ENCODE data around the gene SMOC2. TPM values are rescaled to one million over a fixed set of nuclear protein-coding genes. Genes with fewer than 3 reads are reported as not detected.

SMOC2 gene
- total RNA-seq, 1 experiment from 2014 or later, result 0.42 TPM

DNA sequence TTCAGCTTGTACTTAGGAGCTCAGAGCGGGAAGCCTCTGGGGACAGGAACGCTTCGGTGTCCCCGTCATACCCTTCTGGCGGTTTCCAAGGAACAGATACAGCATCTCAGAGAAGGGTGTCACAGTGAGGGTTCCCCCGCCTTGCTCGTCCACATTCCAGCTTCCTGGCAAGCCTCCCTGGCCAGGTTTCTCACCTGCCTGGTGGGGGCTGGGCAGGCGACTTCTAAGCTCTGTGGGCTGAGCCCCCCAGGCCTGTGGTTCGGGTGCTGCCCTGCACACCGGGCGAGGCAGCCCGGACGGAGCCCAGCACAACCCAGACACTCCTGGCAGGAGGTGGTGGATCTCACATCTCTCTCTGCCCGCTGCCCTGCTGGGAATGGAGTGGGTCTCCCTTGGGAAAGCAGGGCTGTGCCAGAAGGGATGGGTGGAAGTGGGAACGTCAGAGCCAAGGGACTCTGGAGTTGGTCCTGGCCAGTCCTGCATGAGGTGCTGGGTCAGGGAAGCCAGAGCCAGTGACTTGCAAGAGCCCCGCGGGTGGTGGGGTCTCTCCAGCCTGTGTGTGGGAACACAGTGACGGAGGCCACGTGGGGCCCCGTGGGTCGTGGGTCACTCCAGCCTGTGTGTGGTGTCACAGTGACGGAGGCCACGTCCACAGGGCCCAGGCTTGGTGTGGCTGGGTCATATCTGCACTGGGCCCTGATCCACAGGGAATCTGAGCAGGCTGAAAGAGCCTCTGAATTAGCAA, 47.7 kb upstream of the SMOC2 start:
- intact Hi-C loops (cut with micrococcal nuclease), result no loop called here
- BruUV-seq (replicated peaks), result no TSS peak
- ChIA-PET RAD21 (ENCODE audit: low non-redundant PET in 1 of 2, low total read pairs in 2 of 2, uncharacterized antibody in 2 of 2, unreplicated experiment in 2 of 2) (no interaction called here), POLR2A (no interaction called here), CTCF (no interaction called here)
- Histone ChIP-seq H3K9me2 (ENCODE audit: insufficient read depth) (no peaks in the 10 kb centered on the region), H3K27me3 (ENCODE audit: insufficient read depth, low read length) (no peaks in the 10 kb centered on the region), H3K79me2 (ENCODE audit: insufficient read depth, low read length) (no peaks in the 10 kb centered on the region), H4K20me1 (ENCODE audit: insufficient read depth) (no peaks in the 10 kb centered on the region), H2AFZ (ENCODE audit: low read depth, low read length, poor library complexity, severe bottlenecking) (no peak overlapping the region), H3K36me3 (ENCODE audit: control insufficient read depth in 1 of 2, insufficient read depth in 2 of 2, low read length in 2 of 2) (no peaks in the 10 kb centered on the region), H3K9me3 (ENCODE audit: control insufficient read depth in 1 of 2, insufficient read depth in 1 of 2, low read depth in 1 of 2, low read length in 2 of 2) (no peaks in the 10 kb centered on the region), H3K4me3 (replicated peaks in 1 of 2; ENCODE audit: low read depth in 1 of 2, low read length in 2 of 2) (no peak overlapping the region), H3K27ac (ENCODE audit: low read depth, low read length) (no peak overlapping the region), H3K9ac (ENCODE audit: low read length) (no peak overlapping the region), H3K4me1 (ENCODE audit: control insufficient read depth in 1 of 2, insufficient read depth in 2 of 2, low read length in 2 of 2) (no peaks in the 10 kb centered on the region), H3K4me2 (ENCODE audit: low read length) (no peak overlapping the region)
- DNase-seq (ENCODE audit: low read depth, low spot score) (no peak), ATAC-seq (no peak)
- TF ChIP-seq CBX3 (IDR thresholded peaks at IDR 0.05; ENCODE audit: low read depth) (no peak), ELF1 (IDR thresholded peaks at IDR 0.05; ENCODE audit: borderline replicate concordance, low read depth) (no peak), SIN3A (IDR thresholded peaks at IDR 0.05; ENCODE audit: low read depth) (no peak), POLR2AphosphoS5 (IDR thresholded peaks at IDR 0.05; ENCODE audit: low read depth, low read length) (no peak), REST (IDR thresholded peaks at IDR 0.05; ENCODE audit: low read depth) (no peak), CEBPB (IDR thresholded peaks at IDR 0.05; ENCODE audit: low read depth) (no peak), EZH2 (IDR thresholded peaks at IDR 0.05) (no peak)
- TF ChIP-seq, protein P1, sequence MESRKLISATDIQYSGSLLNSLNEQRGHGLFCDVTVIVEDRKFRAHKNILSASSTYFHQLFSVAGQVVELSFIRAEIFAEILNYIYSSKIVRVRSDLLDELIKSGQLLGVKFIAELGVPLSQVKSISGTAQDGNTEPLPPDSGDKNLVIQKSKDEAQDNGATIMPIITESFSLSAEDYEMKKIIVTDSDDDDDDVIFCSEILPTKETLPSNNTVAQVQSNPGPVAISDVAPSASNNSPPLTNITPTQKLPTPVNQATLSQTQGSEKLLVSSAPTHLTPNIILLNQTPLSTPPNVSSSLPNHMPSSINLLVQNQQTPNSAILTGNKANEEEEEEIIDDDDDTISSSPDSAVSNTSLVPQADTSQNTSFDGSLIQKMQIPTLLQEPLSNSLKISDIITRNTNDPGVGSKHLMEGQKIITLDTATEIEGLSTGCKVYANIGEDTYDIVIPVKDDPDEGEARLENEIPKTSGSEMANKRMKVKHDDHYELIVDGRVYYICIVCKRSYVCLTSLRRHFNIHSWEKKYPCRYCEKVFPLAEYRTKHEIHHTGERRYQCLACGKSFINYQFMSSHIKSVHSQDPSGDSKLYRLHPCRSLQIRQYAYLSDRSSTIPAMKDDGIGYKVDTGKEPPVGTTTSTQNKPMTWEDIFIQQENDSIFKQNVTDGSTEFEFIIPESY (IDR thresholded peaks at IDR 0.05; ENCODE audit: extremely low read depth, insufficient replicate concordance, low read length), result no peak
- TF ChIP-seq, protein P2, sequence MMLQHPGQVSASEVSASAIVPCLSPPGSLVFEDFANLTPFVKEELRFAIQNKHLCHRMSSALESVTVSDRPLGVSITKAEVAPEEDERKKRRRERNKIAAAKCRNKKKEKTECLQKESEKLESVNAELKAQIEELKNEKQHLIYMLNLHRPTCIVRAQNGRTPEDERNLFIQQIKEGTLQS (IDR thresholded peaks at IDR 0.05), result no peak
